B cell (primary cell): Measurements from ENCODE around the gene AGAP1. TPM values are rescaled to one million over a fixed set of nuclear protein-coding genes. Genes with fewer than 3 reads are reported as not detected.

Source experiments
- ATAC-seq: fragments of 200-7000 bp; cut with Tn5 transposase; one replicate; pipeline ENCODE4 v1.10.0; 2021; ENCODE audit warnings: low read depth, mild to moderate bottlenecking, moderate number of reproducible peaks, moderate library complexity
- CTCF ChIA-PET: fragments of 350-600 bp; sonication (Branson Sonifier 250); formaldehyde crosslinking; loops from one replicate; lab custom pipeline; 2021; ENCODE audit warnings: antibody characterized with exemption, inconsistent platforms; lab: Charles Lee
- POLR2A ChIA-PET: fragments of 350-600 bp; sonication (Branson Sonifier 250); formaldehyde crosslinking; loops from one replicate; lab custom pipeline; 2021; ENCODE audit warnings: antibody characterized with exemption; lab: Charles Lee
- DNase-seq: peaks from one replicate; pipeline ENCODE4 v3.0.0; 2013
- H2AFZ ChIP-seq: 2 replicates; pipeline ENCODE4 v1.6.1; 2012; ENCODE audit warnings: mild to moderate bottlenecking, low read depth, low read length; ENCODE audit not compliant: insufficient read depth, poor library complexity, severe bottlenecking
- H3K27ac ChIP-seq, 2 donors: 1 replicate in 1 of 2; 2 replicates in 1 of 2; pipeline ENCODE4 v1.5.1; 2012 to 2013; ENCODE audit warnings: low read length in 2 of 2, mild to moderate bottlenecking in 2 of 2, moderate library complexity in 1 of 2
- H3K27me3 ChIP-seq, 4 experiments: fragments of 200-600 bp in 1 of 4; sonication (generic) in 1 of 4; replicated peaks in 1 of 4; 1 replicate in 2 of 4; 2 replicates in 2 of 4; pipeline versions ENCODE4 v1.6.1 to v1.7.0; 2013 to 2016; ENCODE audit warnings: low read length in 3 of 4, mild to moderate bottlenecking in 2 of 4, mixed read lengths in 1 of 4, moderate library complexity in 1 of 4; ENCODE audit not compliant: insufficient read depth in 4 of 4, control insufficient read depth in 3 of 4; ENCODE audit errors: control extremely low read depth in 1 of 4
- H3K36me3 ChIP-seq, 2 experiments: replicated peaks in 1 of 2; 1 replicate in 1 of 2; 2 replicates in 1 of 2; pipeline versions ENCODE4 v1.6.1 to v1.7.1; 2013; ENCODE audit warnings: low read length in 1 of 2; ENCODE audit not compliant: insufficient read depth in 2 of 2, control insufficient read depth in 1 of 2; ENCODE audit errors: control extremely low read depth in 1 of 2, extremely low read depth in 1 of 2
- H3K4me1 ChIP-seq, 2 donors: fragments of 200-600 bp in 1 of 2; sonication (generic) in 1 of 2; 1 replicate in 1 of 2; 2 replicates in 1 of 2; pipeline versions ENCODE4 v1.5.1 to v1.6.1; 2013 to 2017; ENCODE audit warnings: low read length in 2 of 2; ENCODE audit not compliant: control insufficient read depth in 2 of 2, insufficient read depth in 2 of 2
- H3K4me2 ChIP-seq: replicated peaks from 2 replicates; pipeline ENCODE3; 2012; ENCODE audit warnings: mild to moderate bottlenecking, low read depth, low read length; ENCODE audit not compliant: poor library complexity, severe bottlenecking
- H3K4me3 ChIP-seq, 5 experiments: fragments of 200-600 bp in 1 of 5; sonication (generic) in 1 of 5; 1 replicate in 3 of 5; 2 replicates in 2 of 5; pipeline versions ENCODE4 v1.5.1 to v1.7.0; 2011 to 2016; ENCODE audit warnings: low read length in 4 of 5, mild to moderate bottlenecking in 4 of 5, low read depth in 2 of 5, control low read depth in 1 of 5, moderate library complexity in 1 of 5; ENCODE audit not compliant: insufficient read depth in 1 of 5; ENCODE audit errors: control extremely low read depth in 1 of 5, extremely low read depth in 1 of 5
- H3K79me2 ChIP-seq: fragments of 200-600 bp; sonication (generic); one replicate; pipeline ENCODE4 v1.6.0; 2016; ENCODE audit warnings: low read length; ENCODE audit not compliant: control insufficient read depth, insufficient read depth
- H3K9ac ChIP-seq: fragments of 200-600 bp; sonication (generic); 2 replicates; pipeline ENCODE4 v1.6.1; 2017; ENCODE audit warnings: mild to moderate bottlenecking, low read length, moderate library complexity
- H3K9me3 ChIP-seq, 3 donors: one replicate each; pipeline versions ENCODE4 v1.6.1 to v1.7.1; 2013; ENCODE audit warnings: low read length in 2 of 3; ENCODE audit not compliant: control insufficient read depth in 2 of 3, insufficient read depth in 1 of 3; ENCODE audit errors: control extremely low read depth in 1 of 3
- H4K20me1 ChIP-seq: 2 replicates; pipeline ENCODE4 v1.6.0; 2012; ENCODE audit warnings: mild to moderate bottlenecking, low read length; ENCODE audit not compliant: insufficient read depth, control insufficient read depth, poor library complexity, severe bottlenecking
- H3K27ac Mint-ChIP-seq: one replicate; pipeline ENCODE4 v1.8.0; 2021; ENCODE audit warnings: mixed read lengths
- H3K27me3 Mint-ChIP-seq: one replicate; pipeline ENCODE4 v1.8.0; 2021; ENCODE audit warnings: mixed read lengths
- H3K4me1 Mint-ChIP-seq: one replicate; pipeline ENCODE4 v1.8.0; 2021; ENCODE audit warnings: mixed read lengths
- H3K4me3 Mint-ChIP-seq: one replicate; pipeline ENCODE4 v1.8.0; 2021; ENCODE audit warnings: mixed read lengths
- H3K9me3 Mint-ChIP-seq: one replicate; pipeline ENCODE4 v1.8.0; 2022; ENCODE audit warnings: mixed read lengths; ENCODE audit not compliant: insufficient read depth
- EZH2 ChIP-seq: IDR thresholded peaks from 2 replicates; pipeline ENCODE4 v1.6.1; 2012; ENCODE audit warnings: borderline replicate concordance, low read depth, mild to moderate bottlenecking, moderate library complexity, low read length; ENCODE audit not compliant: insufficient read depth, poor library complexity, severe bottlenecking
- WGBS: methylation state at CpG from one replicate; pipeline ENCODE4 v1.1.5; 2013; ENCODE audit warnings: missing lambda C conversion rate; ENCODE audit not compliant: insufficient coverage; 5-methylcytosine and 5-hydroxymethylcytosine counted together
- intact Hi-C: fragments of 100-400 bp; cut with micrococcal nuclease; formaldehyde crosslinking; loops from one replicate; pipeline ENCODE4 v1.10.0; 2022
- polyA plus RNA-seq: library from polyadenylated mRNA; depleted of rRNA; stranded (reverse); fragments of >200 nt; gene quantifications from 2 replicates; pipeline ENCODE4 v1.2.3, GENCODE V29; 2012
- total RNA-seq, 2 donors: library from RNA; stranded (reverse); fragments of 120-200 nt in 1 of 2; gene quantifications; 1 replicate in 1 of 2; 2 replicates in 1 of 2; pipeline versions ENCODE4 v1.2.3 to v1.2.4, GENCODE V29; 2013 to 2022
- TF ChIP-seq, protein P1 (sequence below): fragments of 200-600 bp; IDR thresholded peaks from one replicate; pipeline ENCODE4 v1.8.0; 2022; ENCODE audit warnings: antibody characterized with exemption, mild to moderate bottlenecking

AGAP1 gene
- total and polyA plus RNA-seq, 2 donors (not counting 1 experiment from before 2014, with no cell fraction given) = 0.01 TPM; not detected in 1

GRCh38 chr2:235661167-235661937, 167.5 kb downstream of the AGAP1 start:
- no peak for ATAC-seq
- peaks cover 0 to 3% (median 0%) of the 10 kb centered on the region in 3 donors for H3K9me3 ChIP-seq
- H3K9ac ChIP-seq = no peak overlapping the region
- peaks cover 0 to 15% (median 5%) of the 10 kb centered on the region in 4 experiments for H3K27me3 ChIP-seq
- POLR2A ChIA-PET = no interaction called here
- no peaks in the 10 kb centered on the region for H3K9me3 Mint-ChIP-seq
- H3K4me1 Mint-ChIP-seq = no peaks in the 10 kb centered on the region
- H3K4me3 Mint-ChIP-seq = no peak overlapping the region
- H3K27me3 Mint-ChIP-seq = peaks cover 52% of the 10 kb centered on the region
- H3K4me3 ChIP-seq = no peak overlapping the region
- WGBS = 88% methylated on average over 17 of the region's 17 CpGs
- no peak overlapping the region for H2AFZ ChIP-seq
- no peaks in the 10 kb centered on the region for H3K36me3 ChIP-seq
- H4K20me1 ChIP-seq = no peaks in the 10 kb centered on the region
- CTCF ChIA-PET = no interaction called here
- no peaks in the 10 kb centered on the region for H3K4me1 ChIP-seq
- TF ChIP-seq, protein P1, sequence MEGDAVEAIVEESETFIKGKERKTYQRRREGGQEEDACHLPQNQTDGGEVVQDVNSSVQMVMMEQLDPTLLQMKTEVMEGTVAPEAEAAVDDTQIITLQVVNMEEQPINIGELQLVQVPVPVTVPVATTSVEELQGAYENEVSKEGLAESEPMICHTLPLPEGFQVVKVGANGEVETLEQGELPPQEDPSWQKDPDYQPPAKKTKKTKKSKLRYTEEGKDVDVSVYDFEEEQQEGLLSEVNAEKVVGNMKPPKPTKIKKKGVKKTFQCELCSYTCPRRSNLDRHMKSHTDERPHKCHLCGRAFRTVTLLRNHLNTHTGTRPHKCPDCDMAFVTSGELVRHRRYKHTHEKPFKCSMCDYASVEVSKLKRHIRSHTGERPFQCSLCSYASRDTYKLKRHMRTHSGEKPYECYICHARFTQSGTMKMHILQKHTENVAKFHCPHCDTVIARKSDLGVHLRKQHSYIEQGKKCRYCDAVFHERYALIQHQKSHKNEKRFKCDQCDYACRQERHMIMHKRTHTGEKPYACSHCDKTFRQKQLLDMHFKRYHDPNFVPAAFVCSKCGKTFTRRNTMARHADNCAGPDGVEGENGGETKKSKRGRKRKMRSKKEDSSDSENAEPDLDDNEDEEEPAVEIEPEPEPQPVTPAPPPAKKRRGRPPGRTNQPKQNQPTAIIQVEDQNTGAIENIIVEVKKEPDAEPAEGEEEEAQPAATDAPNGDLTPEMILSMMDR = no peak
- no peak for TF ChIP-seq EZH2
- H3K27ac ChIP-seq = no peak overlapping the region
- DNase-seq = no peak
- no peak overlapping the region for H3K27ac Mint-ChIP-seq
- H3K4me2 ChIP-seq = no peak overlapping the region
- intact Hi-C loops = no loop called here
- no peaks in the 10 kb centered on the region for H3K79me2 ChIP-seq

DNA sequence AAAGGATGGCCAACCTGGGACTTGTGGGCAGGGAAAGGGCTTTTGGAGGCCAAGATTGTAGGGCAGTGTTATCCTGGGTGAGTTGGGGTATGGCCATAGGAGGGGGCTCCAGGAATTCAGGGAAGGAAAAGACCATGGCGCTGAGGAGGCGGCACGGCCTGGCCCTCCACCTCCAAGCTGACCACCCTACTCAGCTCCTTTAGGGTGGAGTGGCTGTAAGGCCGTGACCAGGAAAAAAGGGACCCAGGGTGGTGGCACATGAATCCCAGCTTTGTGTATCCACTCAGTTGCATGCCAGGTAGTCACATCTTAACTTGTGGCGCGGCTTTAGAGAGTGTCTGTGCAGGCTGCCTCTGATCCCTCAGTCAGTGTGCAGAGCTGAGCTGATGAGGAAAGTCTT, 168.1 kb downstream of the AGAP1 start:
- H3K27me3 ChIP-seq = peaks cover 0 to 15% (median 6%) of the 10 kb centered on the region in 4 experiments
- ChIA-PET POLR2A (no interaction called here), CTCF (no interaction called here)
- no peak overlapping the region for H2AFZ ChIP-seq
- H3K9ac ChIP-seq = no peak overlapping the region
- Mint-ChIP-seq H3K27me3 (peaks cover 56% of the 10 kb centered on the region), H3K4me3 (no peak overlapping the region), H3K27ac (no peak overlapping the region), H3K9me3 (no peaks in the 10 kb centered on the region), H3K4me1 (no peaks in the 10 kb centered on the region)
- no peak overlapping the region for H3K4me3 ChIP-seq
- H3K79me2 ChIP-seq = no peaks in the 10 kb centered on the region
- H3K4me2 ChIP-seq = no peak overlapping the region
- H3K27ac ChIP-seq = no peak overlapping the region
- peaks cover 0 to 3% (median 0%) of the 10 kb centered on the region in 3 donors for H3K9me3 ChIP-seq
- ATAC-seq (no peak), DNase-seq (no peak)
- H3K36me3 ChIP-seq = no peaks in the 10 kb centered on the region
- intact Hi-C loops = no loop called here
- TF ChIP-seq, protein P1 = no peak
- TF ChIP-seq EZH2 = no peak
- no peaks in the 10 kb centered on the region for H4K20me1 ChIP-seq
- H3K4me1 ChIP-seq = no peaks in the 10 kb centered on the region
- WGBS = 92% methylated on average over 3 of the region's 6 CpGs
